Measurements from ENCODE around the gene HOXB1.

- TF ChIP-seq CTCF (IDR thresholded peaks at IDR 0.05) (no peak), POLR2A (IDR thresholded peaks at IDR 0.05) (no peak), EP300 (IDR thresholded peaks at IDR 0.05) (no peak)
Observed at GRCh38 chr17:48579471-48579759, 48.6 kb upstream of the HOXB1 start.
